Suppressor macrophage treated with lipopolysaccharide for 1 hour (primary cell): Measurements from ENCODE around the gene CD28.

Experiments
- DNase-seq, 3 donors: peaks; one replicate each; pipeline ENCODE4 v3.0.0-alpha.2; 2020 to 2022

Gene CD28

DNA sequence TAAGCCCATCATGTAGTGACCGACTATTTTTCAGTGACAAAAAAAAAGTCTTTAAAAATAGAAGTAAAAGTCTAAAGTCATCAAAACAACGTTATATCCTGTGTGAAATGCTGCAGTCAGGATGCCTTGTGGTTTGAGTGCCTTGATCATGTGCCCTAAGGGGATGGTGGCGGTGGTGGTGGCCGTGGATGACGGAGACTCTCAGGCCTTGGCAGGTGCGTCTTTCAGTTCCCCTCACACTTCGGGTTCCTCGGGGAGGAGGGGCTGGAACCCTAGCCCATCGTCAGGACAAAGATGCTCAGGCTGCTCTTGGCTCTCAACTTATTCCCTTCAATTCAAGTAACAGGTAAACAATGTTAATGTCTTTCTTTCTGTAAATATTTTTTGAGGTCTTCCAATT, at the start of gene CD28:
CD28 (plus strand) TSS at position 237 of the 400 bp plus-strand sequence; CDS start at position 295, 58 bp downstream.
- DNase-seq = no peak

DNA sequence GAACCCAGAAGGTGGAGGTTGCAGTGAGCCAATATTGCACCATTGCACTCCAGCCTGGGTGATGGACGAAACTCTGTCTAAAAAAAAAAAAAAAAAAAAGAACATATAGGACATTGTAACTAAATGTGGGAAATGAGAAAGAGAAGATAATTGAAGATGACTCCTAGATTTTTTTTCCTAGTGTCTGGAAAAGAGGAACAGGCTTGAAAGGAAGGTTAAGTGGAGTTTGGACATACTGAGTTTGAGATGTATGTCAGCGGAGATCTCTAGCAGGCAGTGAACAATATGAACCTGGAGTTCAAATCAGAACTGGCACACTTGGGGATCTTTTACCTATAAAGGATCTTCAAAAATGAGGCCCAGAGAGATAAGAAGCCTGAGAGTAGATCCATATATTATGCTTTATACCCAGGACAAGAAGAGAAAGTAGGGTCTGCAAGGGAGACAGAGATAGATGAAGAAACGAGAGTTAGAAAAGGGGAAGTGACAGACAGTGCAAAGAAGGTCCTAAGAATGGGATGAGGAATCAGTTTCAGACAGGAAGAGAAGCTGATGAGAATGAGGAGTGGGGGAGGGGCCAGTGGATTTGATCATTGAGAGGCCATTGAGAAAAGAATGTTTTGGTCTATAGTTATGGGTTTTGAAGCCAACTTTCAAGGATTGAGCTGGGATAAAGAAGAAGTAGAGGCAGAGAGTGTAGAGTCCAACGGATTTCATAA, 46.9 kb upstream of the CD28 start:
- DNase-seq = peak; percentile 79 to 85 (median 80)

GRCh38 chr2:203660465-203660864, 46.0 kb upstream of the CD28 start:
- DNase-seq = no peak

GRCh38 chr2:203661279-203661908, 45.0 kb upstream of the CD28 start:
- DNase-seq = no peak

DNA sequence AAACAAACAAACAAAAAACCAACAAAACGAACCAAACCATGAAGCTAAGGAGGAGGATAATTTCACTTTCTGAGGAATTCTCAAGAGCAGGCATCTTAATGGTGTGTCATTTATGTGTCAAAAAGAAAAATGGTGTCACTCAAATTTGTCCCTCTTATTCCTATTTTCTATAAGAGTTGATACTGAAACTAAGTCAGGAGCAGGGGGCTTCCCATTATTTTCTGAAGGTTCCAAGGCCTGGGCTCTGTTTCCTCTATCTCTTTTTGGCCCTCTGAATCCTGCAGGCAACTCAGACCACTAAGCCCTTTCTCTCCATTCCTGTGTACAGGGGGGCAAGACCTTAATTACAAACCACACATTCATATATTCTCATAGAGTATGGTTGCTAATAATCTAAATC, 44.0 kb upstream of the CD28 start:
- DNase-seq = peak; percentile 39 to 51 (median 42)

GRCh38 chr2:203662951-203663350, 43.5 kb upstream of the CD28 start:
- DNase-seq = peak in 2 of 3 donors; percentile 34 to 41

DNA sequence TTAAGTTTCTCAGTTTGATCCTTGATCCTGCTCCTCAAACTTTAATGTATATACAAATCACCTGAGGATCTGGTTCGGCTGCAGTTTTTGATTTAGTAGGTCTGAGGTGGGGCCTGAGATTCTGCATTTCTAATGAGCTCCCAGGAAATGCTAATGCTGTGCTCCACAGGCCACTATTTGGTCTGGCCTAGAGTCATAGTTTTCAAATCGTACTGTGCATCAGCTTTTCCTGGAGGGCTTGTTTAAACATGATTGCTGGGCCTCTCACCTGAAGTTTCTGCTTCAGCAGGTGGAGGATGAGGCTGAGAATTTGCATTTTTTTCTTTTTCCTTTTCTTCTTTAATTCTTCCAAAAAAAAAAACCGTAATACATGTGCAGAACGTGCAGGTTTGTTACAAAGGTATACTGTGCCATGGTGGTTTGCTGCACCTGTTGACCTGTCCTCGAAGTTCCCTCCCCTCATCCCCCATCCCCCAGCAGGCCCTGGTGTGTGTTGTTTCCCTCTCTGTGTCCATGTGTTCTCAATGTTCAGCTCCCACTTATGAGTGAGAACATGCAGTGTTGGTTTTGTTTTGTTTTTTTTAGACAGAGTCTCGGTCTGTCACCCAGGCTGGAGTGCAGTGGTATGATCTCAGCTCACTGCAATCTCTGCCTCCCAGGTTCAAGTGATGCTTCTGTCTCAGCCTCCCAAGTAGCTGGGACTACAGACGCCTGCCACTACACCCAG, 42.2 kb upstream of the CD28 start:
- peak in 1 of 3 donors; percentile 10 for DNase-seq

GRCh38 chr2:203667838-203668237, 38.6 kb upstream of the CD28 start:
- peak in 1 of 3 donors; percentile 9 for DNase-seq

GRCh38 chr2:203669820-203670219, 36.6 kb upstream of the CD28 start:
- no peak for DNase-seq

DNA sequence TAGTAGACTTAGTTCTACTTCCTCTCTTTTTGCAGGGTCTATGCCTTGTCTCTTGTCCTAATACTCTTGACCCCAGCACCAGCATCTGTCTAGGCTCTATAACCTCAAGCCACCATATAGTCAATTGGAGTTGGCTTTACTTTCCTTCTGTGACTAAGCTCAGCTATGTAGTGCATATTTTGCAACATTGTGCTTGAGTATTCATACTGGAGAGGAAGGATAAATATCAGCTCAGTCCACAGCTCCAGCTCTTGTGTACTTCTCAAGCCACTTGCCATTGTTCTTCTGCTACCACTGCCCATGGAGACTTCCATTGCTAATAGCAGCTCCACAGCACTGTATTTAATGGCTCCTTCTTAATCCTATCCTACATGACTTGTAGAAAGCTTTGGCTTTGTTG, 35.5 kb upstream of the CD28 start:
- peak in 2 of 3 donors; percentile 32 to 45 for DNase-seq

DNA sequence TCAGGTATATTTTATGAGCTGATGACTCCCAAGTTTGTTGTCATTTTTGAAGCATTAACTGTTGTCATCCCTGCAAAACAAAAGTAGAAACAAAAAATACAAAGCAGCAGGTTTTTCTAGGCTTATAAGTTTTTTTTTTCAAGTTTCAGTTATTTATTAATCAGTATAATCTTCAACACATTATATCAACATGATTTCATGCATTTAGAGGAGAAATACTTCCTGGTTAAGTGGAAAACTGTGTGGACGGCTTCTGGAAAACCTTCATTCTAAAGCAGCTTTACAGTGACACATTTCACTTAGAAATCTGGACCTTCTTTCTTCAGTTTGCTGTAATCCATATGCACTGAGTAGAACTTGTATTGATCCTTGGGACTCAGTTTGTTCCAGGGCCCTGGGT, 34.6 kb upstream of the CD28 start:
- DNase-seq = no peak

- no peak for DNase-seq
These were observed 33.6 kb upstream of the CD28 start for GRCh38 chr2:203672856-203673255.

DNA sequence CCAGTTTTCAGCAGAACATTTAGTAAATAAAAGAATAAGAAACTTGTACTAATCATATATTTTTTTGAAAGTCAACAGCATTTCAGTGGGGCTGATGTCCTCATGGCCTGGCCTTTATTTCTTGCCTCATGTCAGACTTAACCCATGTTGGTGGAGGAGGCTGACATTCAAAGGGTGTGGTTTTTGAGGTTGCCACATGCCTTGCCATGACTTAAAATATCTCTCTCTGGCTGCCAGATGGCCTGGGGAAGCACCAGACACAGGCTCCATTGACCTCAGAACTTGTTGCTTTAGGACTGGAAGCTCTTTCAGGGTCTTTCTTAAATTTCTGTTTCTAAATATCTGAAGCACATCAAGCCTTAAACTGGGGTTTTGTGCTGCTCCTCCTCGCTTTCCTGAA, 32.5 kb upstream of the CD28 start:
- peak; percentile 76 to 83 (median 81) for DNase-seq

DNA sequence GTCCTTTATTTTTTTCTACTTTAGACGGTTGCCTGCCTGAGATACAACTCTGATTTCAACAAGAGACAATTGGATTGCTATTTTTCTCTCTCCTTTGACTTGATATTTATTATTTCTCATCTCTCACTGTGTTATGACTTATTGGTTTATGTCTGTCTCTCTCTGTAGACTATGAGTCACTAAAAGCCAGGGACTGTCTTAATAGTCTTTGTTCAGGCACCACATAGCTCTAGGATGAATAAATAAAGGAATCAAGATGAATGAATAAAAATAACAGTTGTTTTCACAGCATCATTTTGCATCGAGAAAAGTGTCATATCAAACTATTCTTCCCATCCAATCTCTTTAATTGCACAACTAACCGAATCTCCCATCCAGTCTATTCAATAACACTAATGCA, 31.4 kb upstream of the CD28 start:
- DNase-seq = no peak

DNA sequence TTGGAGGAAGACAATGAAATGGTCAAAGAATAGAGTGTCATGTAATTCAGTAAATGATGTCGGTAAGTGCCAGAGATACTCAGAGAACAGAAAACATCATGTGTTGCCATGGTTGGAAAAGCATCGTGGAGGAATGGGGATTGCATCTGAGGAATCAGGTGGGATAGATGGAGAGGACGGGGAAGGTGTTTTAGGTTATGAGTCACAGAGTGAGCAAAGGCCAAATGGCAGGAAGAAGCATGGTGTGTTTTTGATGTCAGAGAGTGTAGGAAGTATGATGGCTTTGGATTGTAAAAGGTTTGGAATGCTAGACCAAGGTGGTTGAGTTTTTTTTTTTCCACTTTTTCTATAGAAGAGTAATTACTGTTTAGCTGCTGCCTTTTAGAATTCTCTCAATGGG, 27.5 kb upstream of the CD28 start:
- DNase-seq = no peak

DNA sequence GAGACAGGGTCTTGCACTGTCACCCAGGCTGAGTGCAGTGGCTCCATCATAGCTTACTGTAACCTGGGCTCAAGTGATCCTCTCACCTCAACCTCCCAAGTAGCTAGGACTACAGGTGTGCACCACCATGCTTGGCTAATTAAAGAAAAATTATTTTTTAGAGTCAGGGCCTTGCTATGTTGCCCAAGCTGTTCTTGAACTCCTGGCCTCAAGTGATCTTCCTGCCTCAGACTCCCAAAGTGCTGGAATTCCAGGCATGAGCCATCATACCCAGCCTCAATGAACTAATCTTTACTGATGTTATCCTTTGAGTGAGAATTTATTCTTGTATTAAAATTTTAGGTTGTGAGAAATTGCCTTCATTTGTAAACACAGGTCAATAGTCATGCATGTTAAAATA, 27.0 kb upstream of the CD28 start:
- no peak for DNase-seq

- no peak for DNase-seq
These were observed 24.5 kb upstream of the CD28 start for GRCh38 chr2:203681978-203682377.

DNA sequence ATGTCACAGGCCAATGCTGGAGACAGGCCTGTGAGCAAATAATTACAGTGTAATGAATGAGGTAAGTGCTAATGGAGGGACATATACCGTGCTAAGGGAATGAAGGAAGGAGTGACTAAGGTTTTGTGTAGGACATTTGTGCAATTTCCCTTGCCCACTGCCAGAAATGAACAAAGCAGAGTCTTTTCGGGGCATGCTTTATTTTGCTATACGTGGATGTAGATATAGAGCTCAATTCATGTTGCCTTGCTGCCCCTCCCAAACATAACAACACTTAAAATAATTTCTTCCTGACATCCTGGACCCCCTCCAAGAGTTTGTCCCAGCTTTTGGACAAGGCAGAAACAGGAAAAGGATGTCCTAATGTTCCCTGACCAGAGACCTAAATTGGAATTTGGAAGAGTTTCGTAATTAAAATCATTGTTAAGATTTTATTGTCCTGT, 23.7 kb upstream of the CD28 start:
- DNase-seq = peak; percentile 42 to 70 (median 61)

- no peak for DNase-seq
These were observed 23.0 kb upstream of the CD28 start for GRCh38 chr2:203683421-203683820.

GRCh38 chr2:203683932-203684556, 22.4 kb upstream of the CD28 start:
- DNase-seq = peak; percentile 89 to 92 (median 90)

- peak in 1 of 3 donors; percentile 52 for DNase-seq
These were observed 21.3 kb upstream of the CD28 start for GRCh38 chr2:203685081-203685621.

DNA sequence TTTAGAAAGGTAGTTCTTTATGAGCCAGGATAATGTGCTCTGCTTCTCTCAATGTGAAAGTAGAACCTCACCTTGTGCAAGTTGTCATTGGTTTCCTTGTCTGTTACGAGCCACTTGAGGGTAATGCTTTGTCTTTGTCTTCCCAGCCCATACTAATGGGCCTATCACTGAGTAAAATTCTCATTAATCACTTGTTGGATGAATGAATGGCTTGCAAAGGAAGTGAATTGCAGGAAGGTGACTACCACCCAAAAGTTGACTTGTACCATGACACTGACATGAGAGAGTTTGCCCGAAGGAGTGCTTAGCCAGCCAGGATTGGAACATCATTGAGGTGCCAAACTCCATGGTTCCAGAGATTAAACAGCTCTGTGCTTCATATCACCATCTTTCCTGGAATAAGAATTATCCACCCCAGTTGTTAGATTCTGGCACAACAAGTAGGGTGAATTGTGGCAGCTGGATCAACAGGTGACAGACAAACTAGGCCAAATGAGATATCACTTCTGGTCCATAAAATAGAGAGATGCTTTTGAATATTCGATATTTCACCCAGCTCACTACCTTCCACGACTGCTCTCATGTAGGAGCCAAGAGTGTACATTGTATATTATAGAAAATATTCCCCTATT, 20.5 kb upstream of the CD28 start:
- DNase-seq = no peak

DNA sequence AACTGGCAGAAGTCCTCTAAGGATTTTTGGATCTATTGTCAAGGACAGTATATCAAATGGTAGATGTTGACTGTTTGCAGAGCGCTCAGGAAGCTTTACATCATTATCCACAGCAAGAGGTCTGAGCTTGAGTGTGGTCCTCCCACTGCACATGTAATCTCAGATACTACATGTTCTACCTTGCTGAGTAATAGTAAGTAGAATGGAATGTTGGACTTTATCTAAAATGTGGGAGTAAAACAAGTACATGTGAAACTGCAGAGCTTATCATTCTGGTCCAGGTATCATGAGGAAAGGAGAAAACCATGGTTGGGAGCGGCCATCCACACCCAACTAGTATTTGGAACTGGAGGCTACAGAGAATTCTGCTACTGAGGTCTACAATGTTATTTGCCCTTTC, 19.3 kb upstream of the CD28 start:
- DNase-seq = no peak
